Colonic mucosa (tissue), 4 donors: ENCODE results near the gene AKR1B1. TPM values are rescaled to one million over a fixed set of nuclear protein-coding genes. Genes with fewer than 3 reads are reported as not detected.

Source experiments
- DNase-seq: peaks from one replicate; pipeline ENCODE4 v3.0.0-alpha.2; 2020
- H3K27ac ChIP-seq: fragments of 200-600 bp; one replicate; pipeline ENCODE4 v1.8.0; 2021
- H3K27me3 ChIP-seq: fragments of 200-600 bp; one replicate; pipeline ENCODE4 v1.8.0; 2021
- H3K36me3 ChIP-seq: fragments of 200-600 bp; one replicate; pipeline ENCODE4 v1.8.0; 2021
- H3K4me1 ChIP-seq: fragments of 200-600 bp; one replicate; pipeline ENCODE4 v1.8.0; 2021; ENCODE audit warnings: mild to moderate bottlenecking
- H3K4me3 ChIP-seq: fragments of 200-600 bp; one replicate; pipeline ENCODE4 v1.8.0; 2021
- H3K9ac ChIP-seq, 2 donors: one replicate each; pipeline ENCODE4 v1.7.0; 2013; ENCODE audit warnings: control low read depth in 2 of 2, low read depth in 2 of 2, low read length in 2 of 2
- H3K9me3 ChIP-seq: fragments of 200-600 bp; one replicate; pipeline ENCODE4 v1.8.0; 2021
- intact Hi-C: fragments of 100-400 bp; cut with DNase I; formaldehyde crosslinking; loops from one replicate; pipeline ENCODE4 v1.14.1; 2022
- total RNA-seq, 2 donors: library from RNA; stranded (reverse); fragmentation: NEBNext Ultra II Directional in 1 of 2; extraction: Animal tissue kit (Norgen Biotek cat#: 25700) in 1 of 2; gene quantifications; one replicate each; pipeline ENCODE4 v1.2.1, GENCODE V29; 2021
- TF ChIP-seq, protein P1 (sequence below): fragments of 200-600 bp; IDR thresholded peaks from one replicate; pipeline ENCODE4 v1.8.0; 2022; ENCODE audit warnings: antibody characterized with exemption, mild to moderate bottlenecking
- donor health status: healthy.
- donor health status: DM: no; HTN: no; CAD: no.
- donor health status: DM: no; HTN: no; CAD: no.

Gene AKR1B1
- total RNA-seq, 2 donors from 2014 or later = 24.9 to 26.9 TPM

DNA sequence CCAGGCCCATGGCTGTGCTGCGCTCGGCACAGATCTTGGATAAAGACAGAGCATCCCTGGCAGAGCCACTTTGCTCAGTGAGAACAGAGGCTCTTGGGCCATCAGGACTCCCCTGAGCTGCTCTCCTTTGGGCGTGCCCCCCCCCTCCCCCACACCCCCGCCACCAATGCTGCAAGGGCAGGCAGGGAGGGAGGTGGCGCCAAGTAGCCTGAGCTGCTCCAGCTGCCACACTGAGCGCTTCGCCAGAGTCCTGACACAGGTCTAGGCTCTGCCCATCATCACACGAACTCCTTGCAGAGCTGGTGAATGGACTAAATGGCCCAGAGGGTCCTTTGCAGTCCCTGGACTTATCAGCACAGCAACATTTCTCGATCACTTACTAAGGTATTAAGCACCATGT is 12.5 kb downstream of the AKR1B1 start:
- peaks cover 6% of the 10 kb centered on the region for H3K4me1 ChIP-seq
- no peak overlapping the region for H3K9ac ChIP-seq
- H3K4me3 ChIP-seq = no peak overlapping the region
- H3K36me3 ChIP-seq = no peaks in the 10 kb centered on the region
- TF ChIP-seq, protein P1, sequence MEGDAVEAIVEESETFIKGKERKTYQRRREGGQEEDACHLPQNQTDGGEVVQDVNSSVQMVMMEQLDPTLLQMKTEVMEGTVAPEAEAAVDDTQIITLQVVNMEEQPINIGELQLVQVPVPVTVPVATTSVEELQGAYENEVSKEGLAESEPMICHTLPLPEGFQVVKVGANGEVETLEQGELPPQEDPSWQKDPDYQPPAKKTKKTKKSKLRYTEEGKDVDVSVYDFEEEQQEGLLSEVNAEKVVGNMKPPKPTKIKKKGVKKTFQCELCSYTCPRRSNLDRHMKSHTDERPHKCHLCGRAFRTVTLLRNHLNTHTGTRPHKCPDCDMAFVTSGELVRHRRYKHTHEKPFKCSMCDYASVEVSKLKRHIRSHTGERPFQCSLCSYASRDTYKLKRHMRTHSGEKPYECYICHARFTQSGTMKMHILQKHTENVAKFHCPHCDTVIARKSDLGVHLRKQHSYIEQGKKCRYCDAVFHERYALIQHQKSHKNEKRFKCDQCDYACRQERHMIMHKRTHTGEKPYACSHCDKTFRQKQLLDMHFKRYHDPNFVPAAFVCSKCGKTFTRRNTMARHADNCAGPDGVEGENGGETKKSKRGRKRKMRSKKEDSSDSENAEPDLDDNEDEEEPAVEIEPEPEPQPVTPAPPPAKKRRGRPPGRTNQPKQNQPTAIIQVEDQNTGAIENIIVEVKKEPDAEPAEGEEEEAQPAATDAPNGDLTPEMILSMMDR = no peak
- H3K9me3 ChIP-seq = no peaks in the 10 kb centered on the region
- H3K27me3 ChIP-seq = no peaks in the 10 kb centered on the region
- DNase-seq = no peak
- intact Hi-C loops = no loop called here
- H3K27ac ChIP-seq = no peak overlapping the region

- H3K27me3 ChIP-seq = no peaks in the 10 kb centered on the region
- H3K4me3 ChIP-seq = no peak overlapping the region
- TF ChIP-seq, protein P1 = no peak
- H3K27ac ChIP-seq = no peak overlapping the region
- H3K36me3 ChIP-seq = no peaks in the 10 kb centered on the region
- H3K4me1 ChIP-seq = no peaks in the 10 kb centered on the region
- DNase-seq = no peak
- H3K9me3 ChIP-seq = no peaks in the 10 kb centered on the region
- H3K9ac ChIP-seq = no peak overlapping the region
- intact Hi-C loops = no loop called here
These were observed 14.0 kb downstream of the AKR1B1 start for GRCh38 chr7:134444961-134445315.

DNA sequence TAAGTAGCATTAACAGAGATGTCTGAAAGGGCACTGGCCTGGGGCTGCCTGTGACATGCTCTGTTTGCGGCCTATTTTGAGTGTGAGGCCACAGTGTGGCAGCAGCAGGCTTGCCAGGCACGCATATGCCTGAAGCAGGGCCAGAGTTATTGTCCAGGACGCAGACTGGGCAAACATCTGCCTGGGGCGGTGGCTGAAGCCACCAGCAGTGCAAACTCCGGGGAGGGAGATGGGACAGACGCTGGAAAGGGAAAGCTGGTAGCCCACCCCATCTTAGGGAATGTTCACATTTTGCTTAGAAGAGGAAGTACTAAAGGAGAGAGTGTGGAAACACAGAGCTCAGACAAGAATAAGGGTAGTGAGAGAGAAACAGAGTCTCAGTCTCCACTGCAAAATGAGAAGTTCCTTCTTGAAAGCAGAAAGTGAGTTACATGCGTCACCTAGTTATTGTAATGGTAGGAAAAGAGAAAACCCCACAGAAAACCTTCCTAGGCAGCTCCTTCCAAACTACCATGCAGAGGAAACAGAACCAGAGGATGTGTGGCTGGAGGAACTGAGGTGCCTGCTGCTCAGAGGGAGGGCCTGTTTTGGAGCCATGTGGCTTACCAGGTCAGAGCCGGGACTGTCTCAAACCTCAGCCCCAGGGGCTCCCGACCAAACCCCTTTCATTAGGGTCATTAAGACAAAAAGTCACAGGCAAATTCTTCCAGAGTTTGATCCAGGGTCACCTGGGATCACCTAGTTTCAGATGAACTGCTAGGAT is 14.5 kb downstream of the AKR1B1 start:
- H3K36me3 ChIP-seq = no peaks in the 10 kb centered on the region
- intact Hi-C loops = no loop called here

DNA sequence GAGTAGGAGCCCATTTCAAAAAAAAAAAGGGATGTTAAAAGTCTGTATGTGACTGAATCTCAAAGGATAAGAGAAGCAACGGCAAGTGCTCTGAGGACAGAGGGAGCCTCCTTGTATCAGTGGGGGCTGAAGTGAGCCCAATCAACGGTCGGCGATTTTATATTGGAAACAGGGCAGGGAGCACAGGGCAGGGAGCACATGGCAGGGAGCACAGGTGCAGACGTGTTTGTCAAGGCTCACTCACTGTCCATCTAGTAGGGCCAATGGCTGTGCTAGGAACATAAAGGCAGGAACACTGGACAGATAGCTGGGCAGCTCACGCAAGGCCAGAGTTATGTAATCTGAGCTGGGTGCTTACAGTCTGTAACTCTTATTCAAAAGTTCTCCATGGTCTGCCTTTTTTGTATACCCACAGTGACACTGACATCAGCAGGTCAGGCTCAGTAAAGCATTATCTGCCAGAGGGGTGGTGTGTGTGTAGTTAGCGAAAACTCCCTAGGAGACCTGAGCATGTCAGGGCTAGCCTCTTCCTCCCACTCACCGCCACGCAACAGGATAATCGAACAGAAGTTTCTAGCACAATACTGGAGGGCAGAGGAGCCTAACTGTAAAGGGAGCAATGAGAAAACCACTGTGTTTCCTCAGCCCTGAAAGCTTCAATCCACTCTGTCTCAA is 15.4 kb downstream of the AKR1B1 start:
- DNase-seq = no peak
- Histone ChIP-seq H3K4me3 (no peak overlapping the region), H3K9me3 (no peaks in the 10 kb centered on the region), H3K9ac (no peak overlapping the region), H3K4me1 (no peaks in the 10 kb centered on the region), H3K36me3 (no peaks in the 10 kb centered on the region), H3K27me3 (no peaks in the 10 kb centered on the region), H3K27ac (no peak overlapping the region)
- intact Hi-C loops = no loop called here
- TF ChIP-seq, protein P1 = no peak

More for the DNA sequence above, 14.5 kb downstream of the AKR1B1 start:
- Histone ChIP-seq H3K27ac (no peak overlapping the region), H3K4me1 (no peaks in the 10 kb centered on the region), H3K9me3 (no peaks in the 10 kb centered on the region), H3K4me3 (no peak overlapping the region), H3K27me3 (no peaks in the 10 kb centered on the region), H3K9ac (no peak overlapping the region)
- no peak for DNase-seq
- TF ChIP-seq, protein P1 = no peak

GRCh38 chr7:134442441-134443220 is 16.3 kb downstream of the AKR1B1 start:
- H3K36me3 ChIP-seq = no peaks in the 10 kb centered on the region
- H3K9me3 ChIP-seq = no peaks in the 10 kb centered on the region
- no peaks in the 10 kb centered on the region for H3K4me1 ChIP-seq
- H3K27ac ChIP-seq = no peak overlapping the region
- TF ChIP-seq, protein P1 = no peak
- no peaks in the 10 kb centered on the region for H3K27me3 ChIP-seq
- intact Hi-C loops = no loop called here
- H3K4me3 ChIP-seq = no peak overlapping the region
- no peak overlapping the region for H3K9ac ChIP-seq
- DNase-seq = no peak
